H9 (cell line): Measurements from ENCODE around the gene MARCHF6. TPM values are rescaled to one million over a fixed set of nuclear protein-coding genes. Genes with fewer than 3 reads are reported as not detected.

Experiments used
- DNase-seq: peaks from one replicate; pipeline ENCODE4 v3.0.0-alpha.2; 2017
- H2AFZ ChIP-seq: one replicate; pipeline ENCODE4 v1.6.1; 2013; ENCODE audit warnings: mild to moderate bottlenecking, low read length, control low read depth, moderate library complexity
- H2AK5ac ChIP-seq: 2 replicates; pipeline ENCODE4 v1.6.1; 2013; ENCODE audit warnings: low read length, control low read depth, mixed read lengths; ENCODE audit not compliant: insufficient read length
- H2BK120ac ChIP-seq: one replicate; pipeline ENCODE4 v1.6.1; 2013; ENCODE audit warnings: low read depth, mild to moderate bottlenecking, low read length, control low read depth, inconsistent platforms; ENCODE audit not compliant: poor library complexity, severe bottlenecking
- H2BK12ac ChIP-seq: 2 replicates; pipeline ENCODE4 v1.6.1; 2013; ENCODE audit warnings: low read length, control low read depth, mixed read lengths, low read depth; ENCODE audit not compliant: insufficient read length
- H2BK15ac ChIP-seq: 2 replicates; pipeline ENCODE4 v1.6.1; 2013; ENCODE audit warnings: low read depth, low read length, control low read depth
- H2BK20ac ChIP-seq: one replicate; pipeline ENCODE4 v1.6.1; 2013; ENCODE audit warnings: low read depth, mild to moderate bottlenecking, low read length, control low read depth, inconsistent platforms; ENCODE audit not compliant: poor library complexity, severe bottlenecking
- H2BK5ac ChIP-seq: 2 replicates; pipeline ENCODE4 v1.6.1; 2013; ENCODE audit warnings: low read length, control low read depth, mixed read lengths; ENCODE audit not compliant: insufficient read length
- H3K14ac ChIP-seq: 2 replicates; pipeline ENCODE4 v1.6.1; 2013; ENCODE audit warnings: low read length, control low read depth; ENCODE audit not compliant: insufficient read depth
- H3K18ac ChIP-seq: 2 replicates; pipeline ENCODE4 v1.6.1; 2013; ENCODE audit warnings: low read depth, mild to moderate bottlenecking, mixed read lengths, low read length, control low read depth; ENCODE audit not compliant: insufficient read length
- H3K23ac ChIP-seq: 2 replicates; pipeline ENCODE4 v1.6.1; 2013; ENCODE audit warnings: low read length, control low read depth, mixed read lengths, low read depth; ENCODE audit not compliant: insufficient read length
- H3K23me2 ChIP-seq: 2 replicates; pipeline ENCODE4 v1.6.1; 2013; ENCODE audit warnings: low read depth, mild to moderate bottlenecking, mixed read lengths, low read length, control low read depth; ENCODE audit not compliant: insufficient read length, poor library complexity, severe bottlenecking
- H3K27ac ChIP-seq: 2 replicates; pipeline ENCODE4 v1.5.1; 2013; ENCODE audit warnings: low read length, control low read depth, mixed read lengths, low read depth; ENCODE audit not compliant: insufficient read length
- H3K27me3 ChIP-seq: 2 replicates; pipeline ENCODE4 v1.6.1; 2013; ENCODE audit warnings: low read length, control low read depth, inconsistent platforms; ENCODE audit not compliant: insufficient read depth
- H3K4ac ChIP-seq: 2 replicates; pipeline ENCODE4 v1.6.1; 2013; ENCODE audit warnings: low read depth, mild to moderate bottlenecking, control low read depth, inconsistent platforms, low read length, moderate library complexity
- H3K4me1 ChIP-seq: 2 replicates; pipeline ENCODE4 v1.6.1; 2013; ENCODE audit warnings: low read length, control low read depth, inconsistent platforms; ENCODE audit not compliant: insufficient read depth
- H3K4me2 ChIP-seq: 2 replicates; pipeline ENCODE4 v1.6.1; 2013; ENCODE audit warnings: low read length, control low read depth, mixed read lengths; ENCODE audit not compliant: insufficient read length, insufficient read depth
- H3K56ac ChIP-seq: 2 replicates; pipeline ENCODE4 v1.6.1; 2013; ENCODE audit warnings: low read depth, mild to moderate bottlenecking, mixed read lengths, low read length, control low read depth; ENCODE audit not compliant: insufficient read length
- H3K79me1 ChIP-seq: 2 replicates; pipeline ENCODE4 v1.6.1; 2013; ENCODE audit warnings: low read depth, mild to moderate bottlenecking, moderate library complexity, low read length, control low read depth, inconsistent platforms; ENCODE audit not compliant: insufficient read depth, poor library complexity, severe bottlenecking
- H3K79me2 ChIP-seq: 2 replicates; pipeline ENCODE4 v1.6.1; 2013; ENCODE audit warnings: low read length, control low read depth, inconsistent platforms; ENCODE audit not compliant: insufficient read depth
- H3K9ac ChIP-seq: 2 replicates; pipeline ENCODE4 v1.6.1; 2013; ENCODE audit warnings: low read length, control low read depth, mixed read lengths; ENCODE audit not compliant: insufficient read length; ENCODE audit errors: extremely low read depth
- H3K9me3 ChIP-seq: one replicate; pipeline ENCODE4 v1.6.1; 2013; ENCODE audit warnings: low read depth, low read length, inconsistent platforms; ENCODE audit not compliant: control insufficient read depth
- H3T11ph ChIP-seq: one replicate; pipeline ENCODE4 v1.6.1; 2013; ENCODE audit warnings: mild to moderate bottlenecking, low read length, control low read depth, inconsistent platforms
- H4K20me1 ChIP-seq: one replicate; pipeline ENCODE4 v1.6.1; 2013; ENCODE audit not compliant: control insufficient read depth, insufficient read length, insufficient read depth
- H4K5ac ChIP-seq: 2 replicates; pipeline ENCODE4 v1.6.1; 2013; ENCODE audit warnings: low read depth, mild to moderate bottlenecking, mixed read lengths, low read length, control low read depth; ENCODE audit not compliant: insufficient read length
- H4K8ac ChIP-seq: replicated peaks from 2 replicates; pipeline ENCODE4 v1.6.1; 2013; ENCODE audit warnings: low read length, control low read depth, mixed read lengths, low read depth; ENCODE audit not compliant: insufficient read length
- H4K91ac ChIP-seq: 2 replicates; pipeline ENCODE4 v1.6.1; 2013; ENCODE audit warnings: low read depth, mild to moderate bottlenecking, moderate library complexity, mixed read lengths, low read length, control low read depth; ENCODE audit not compliant: insufficient read length
- H3K27ac Mint-ChIP-seq, 3 experiments: 2 replicates in 2 of 3; 3 replicates in 1 of 3; pipeline ENCODE4 v1.8.0; 2020 to 2021; ENCODE audit warnings: mixed read lengths in 3 of 3, mild to moderate bottlenecking in 1 of 3, moderate library complexity in 1 of 3
- H3K27me3 Mint-ChIP-seq: 2 replicates; pipeline ENCODE4 v1.8.0; 2021; ENCODE audit warnings: low read depth, mild to moderate bottlenecking, moderate library complexity, mixed read lengths
- H3K36me3 Mint-ChIP-seq, 3 experiments: 2 replicates in 2 of 3; 3 replicates in 1 of 3; pipeline ENCODE4 v1.8.0; 2020 to 2021; ENCODE audit warnings: low read depth in 3 of 3, mixed read lengths in 3 of 3; ENCODE audit not compliant: insufficient read depth in 1 of 3
- H3K4me1 Mint-ChIP-seq, 2 experiments: 2 replicates each; pipeline ENCODE4 v1.8.0; 2020; ENCODE audit warnings: mixed read lengths in 2 of 2
- H3K4me3 Mint-ChIP-seq, 2 experiments: 2 replicates in 1 of 2; 3 replicates in 1 of 2; pipeline ENCODE4 v1.8.0; 2020 to 2021; ENCODE audit warnings: mild to moderate bottlenecking in 2 of 2, mixed read lengths in 2 of 2, moderate library complexity in 1 of 2
- H3K9me3 Mint-ChIP-seq, 2 experiments: 2 replicates in 1 of 2; 3 replicates in 1 of 2; pipeline ENCODE4 v1.8.0; 2020; ENCODE audit warnings: mild to moderate bottlenecking in 2 of 2, mixed read lengths in 2 of 2, moderate library complexity in 1 of 2
- CTCF ChIP-seq: fragments of 200-600 bp; sonication (generic); conservative IDR thresholded peaks from 3 replicates; pipeline ENCODE4 v1.8.0; 2021; ENCODE audit warnings: antibody characterized with exemption, mild to moderate bottlenecking
- WGBS: extraction: QIAGEN DNeasy Blood & Tissue Kit; methylation state at CpG from one replicate; pipeline ENCODE4 v1.1.7; 2013; ENCODE audit warnings: missing lambda C conversion rate, low lambda C conversion rate, mixed read lengths; ENCODE audit not compliant: insufficient read length; ENCODE audit errors: extremely low coverage; 5-methylcytosine and 5-hydroxymethylcytosine counted together
- total RNA-seq: library from RNA; stranded (reverse); gene quantifications from 2 replicates; pipeline ENCODE4 v1.2.1, GENCODE V29; 2021

The MARCHF6 gene
- total RNA-seq, 1 experiment from 2014 or later, result 118 TPM

- no peaks in the 10 kb centered on the region for H4K20me1 ChIP-seq
- no peak for TF ChIP-seq CTCF
- no peaks in the 10 kb centered on the region; the same call in 1 of the 2 replicates for H3K4me1 ChIP-seq
- H3K27ac ChIP-seq, result no peak overlapping the region
- H3K9me3 Mint-ChIP-seq, result no peaks in the 10 kb centered on the region
- H3K23ac ChIP-seq, result no peak overlapping the region
- H3K27me3 ChIP-seq, result peaks cover 7% of the 10 kb centered on the region; the same call in 1 of the 2 replicates
- no peak overlapping the region for H2BK5ac ChIP-seq
- H3K23me2 ChIP-seq, result no peaks in the 10 kb centered on the region
- H3K9me3 ChIP-seq, result no peaks in the 10 kb centered on the region
- H3K36me3 Mint-ChIP-seq, result no peaks in the 10 kb centered on the region; a peak in 1 of 7 replicates
- no peak overlapping the region for H3K56ac ChIP-seq
- H3K4me2 ChIP-seq, result no peak overlapping the region
- no peak overlapping the region for H4K8ac ChIP-seq
- no peak overlapping the region for H2BK120ac ChIP-seq
- 0 out of 2 replicates have a peak overlapping the region, but pooled peaks have one; percentile 26 for H3K14ac ChIP-seq
- no peak overlapping the region for H3K9ac ChIP-seq
- H3K4me1 Mint-ChIP-seq, result peaks cover 11 to 15% of the 10 kb centered on the region in 2 experiments
- no peaks in the 10 kb centered on the region for H3K79me2 ChIP-seq
- H2BK15ac ChIP-seq, result no peak overlapping the region
- no CpG with 5 or more reads among the region's 19 CpGs for WGBS
- H2BK12ac ChIP-seq, result no peak overlapping the region
- H4K91ac ChIP-seq, result no peak overlapping the region
- H3K27me3 Mint-ChIP-seq, result peaks cover 22% of the 10 kb centered on the region
- H3K4ac ChIP-seq, result no peak overlapping the region
- H3K4me3 Mint-ChIP-seq, result no peak overlapping the region
- H2AFZ ChIP-seq, result no peak overlapping the region
- peak overlapping the region; percentile 24 for H3K18ac ChIP-seq
- H3T11ph ChIP-seq, result no peak overlapping the region
- H2AK5ac ChIP-seq, result no peak overlapping the region
- H3K79me1 ChIP-seq, result no peaks in the 10 kb centered on the region
- H2BK20ac ChIP-seq, result no peak overlapping the region
- no peak overlapping the region for H4K5ac ChIP-seq
- DNase-seq, result peak; percentile 63
- peak overlapping the region in 1 of 3 experiments; percentile 76; a peak in 4 of 7 replicates for H3K27ac Mint-ChIP-seq
These were observed 14.3 kb upstream of the MARCHF6 start for GRCh38 chr5:10339058-10339811.
